ENCODE data around the gene PRKG2.

DNA sequence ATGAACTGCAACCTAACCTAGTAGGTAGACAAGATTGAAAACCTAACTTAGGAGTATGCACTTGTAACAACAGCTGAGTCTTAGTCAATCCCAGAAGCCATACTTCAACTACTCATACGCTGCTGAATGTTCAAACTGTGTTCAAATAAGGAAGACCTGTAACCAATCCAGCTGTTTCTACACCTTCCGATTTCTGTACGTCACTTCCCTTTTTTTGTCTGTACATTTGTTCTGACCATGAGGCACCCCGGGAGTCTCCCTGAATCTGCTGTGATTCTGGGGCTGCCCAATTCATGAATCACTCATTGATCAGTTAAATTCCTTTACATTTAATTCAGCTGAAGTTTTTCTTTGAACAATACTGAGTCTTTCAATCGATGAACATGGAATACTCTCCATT, 95.0 kb downstream of the PRKG2 start:
- TF ChIP-seq POLR2AphosphoS5 (IDR thresholded peaks at IDR 0.05; ENCODE audit: low read depth, low read length) (no peak), TAF1 (IDR thresholded peaks at IDR 0.05; ENCODE audit: borderline replicate concordance, insufficient read depth, low read length) (no peak), SIN3A (IDR thresholded peaks at IDR 0.05; ENCODE audit: borderline replicate concordance, insufficient read depth, low read length) (no peak), FOXP2 (optimal IDR thresholded peaks at IDR 0.05; ENCODE audit: borderline replicate concordance, extremely low read depth, extremely low read length, insufficient read depth) (no peak)
- TF ChIP-seq, protein P1, sequence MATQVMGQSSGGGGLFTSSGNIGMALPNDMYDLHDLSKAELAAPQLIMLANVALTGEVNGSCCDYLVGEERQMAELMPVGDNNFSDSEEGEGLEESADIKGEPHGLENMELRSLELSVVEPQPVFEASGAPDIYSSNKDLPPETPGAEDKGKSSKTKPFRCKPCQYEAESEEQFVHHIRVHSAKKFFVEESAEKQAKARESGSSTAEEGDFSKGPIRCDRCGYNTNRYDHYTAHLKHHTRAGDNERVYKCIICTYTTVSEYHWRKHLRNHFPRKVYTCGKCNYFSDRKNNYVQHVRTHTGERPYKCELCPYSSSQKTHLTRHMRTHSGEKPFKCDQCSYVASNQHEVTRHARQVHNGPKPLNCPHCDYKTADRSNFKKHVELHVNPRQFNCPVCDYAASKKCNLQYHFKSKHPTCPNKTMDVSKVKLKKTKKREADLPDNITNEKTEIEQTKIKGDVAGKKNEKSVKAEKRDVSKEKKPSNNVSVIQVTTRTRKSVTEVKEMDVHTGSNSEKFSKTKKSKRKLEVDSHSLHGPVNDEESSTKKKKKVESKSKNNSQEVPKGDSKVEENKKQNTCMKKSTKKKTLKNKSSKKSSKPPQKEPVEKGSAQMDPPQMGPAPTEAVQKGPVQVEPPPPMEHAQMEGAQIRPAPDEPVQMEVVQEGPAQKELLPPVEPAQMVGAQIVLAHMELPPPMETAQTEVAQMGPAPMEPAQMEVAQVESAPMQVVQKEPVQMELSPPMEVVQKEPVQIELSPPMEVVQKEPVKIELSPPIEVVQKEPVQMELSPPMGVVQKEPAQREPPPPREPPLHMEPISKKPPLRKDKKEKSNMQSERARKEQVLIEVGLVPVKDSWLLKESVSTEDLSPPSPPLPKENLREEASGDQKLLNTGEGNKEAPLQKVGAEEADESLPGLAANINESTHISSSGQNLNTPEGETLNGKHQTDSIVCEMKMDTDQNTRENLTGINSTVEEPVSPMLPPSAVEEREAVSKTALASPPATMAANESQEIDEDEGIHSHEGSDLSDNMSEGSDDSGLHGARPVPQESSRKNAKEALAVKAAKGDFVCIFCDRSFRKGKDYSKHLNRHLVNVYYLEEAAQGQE (IDR thresholded peaks at IDR 0.05; ENCODE audit: insufficient read depth in 1 of 2, low read depth in 2 of 2, low read length in 2 of 2): no peak
